Left cardiac atrium (tissue), 4 donors: Measurements from ENCODE around the gene NUDT21. TPM values are rescaled to one million over a fixed set of nuclear protein-coding genes. Genes with fewer than 3 reads are reported as not detected.

Experiments used
- ATAC-seq, 2 donors: fragments of 200-7000 bp; cut with Tn5 transposase; one replicate each; pipeline ENCODE4 v1.9.1; 2020; ENCODE audit warnings: mild to moderate bottlenecking in 2 of 2, moderate library complexity in 2 of 2
- DNase-seq: peaks from one replicate; pipeline ENCODE4 v3.0.0-alpha.2; 2020
- intact Hi-C, 2 donors: fragments of 100-400 bp; cut with DNase I; formaldehyde crosslinking; loops; one replicate each; pipeline versions ENCODE4 v1.14.1 to v1.15.1; 2022 to 2023
- total RNA-seq, 2 donors: library from RNA; stranded (reverse); fragmentation: NEBNext Ultra II Directional; extraction: Animal tissue kit (Norgen Biotek cat#: 25700); gene quantifications; one replicate each; pipeline ENCODE4 v1.2.1, GENCODE V29; 2021
- donor health status: DM: no; HTN: yes; CAD: no.
- donor health status: DM: no; HTN: yes; CAD: no; lungs with severe emphysema.
- donor health status: DM: yes; HTN: yes; CAD: no.
- donor health status: Dilated cardiomyopathy.

Gene NUDT21
- total RNA-seq, 2 donors from 2014 or later = 66.2 to 77.8 TPM

GRCh38 chr16:56466344-56466743 is 15.2 kb upstream of the NUDT21 start:
- no peak for DNase-seq
- intact Hi-C loops = no loop called here
- no peak for ATAC-seq

GRCh38 chr16:56463153-56463552 is 12.0 kb upstream of the NUDT21 start:
- no peak for DNase-seq
- intact Hi-C loops = no loop called here
- no peak for ATAC-seq

GRCh38 chr16:56462064-56462796 is 11.1 kb upstream of the NUDT21 start:
- ATAC-seq (no peak), DNase-seq (no peak)
- intact Hi-C loops = no loop called here

GRCh38 chr16:56460101-56460500 is 9.0 kb upstream of the NUDT21 start:
- ATAC-seq = no peak
- DNase-seq = no peak
- intact Hi-C loops = no loop called here

- ATAC-seq = no peak
- intact Hi-C loops = no loop called here
- no peak for DNase-seq
Observed at GRCh38 chr16:56457927-56458470, 6.9 kb upstream of the NUDT21 start.

GRCh38 chr16:56451753-56452689 is 889 bp upstream of the NUDT21 start:
- ATAC-seq = peak; percentile 51 to 64
- intact Hi-C loops = no loop called here

GRCh38 chr16:56450275-56450985 is 702 bp downstream of the NUDT21 start:
- intact Hi-C loops = no loop called here
- DNase-seq (no peak), ATAC-seq (no peak)

More at GRCh38 chr16:56451753-56452689, 889 bp upstream of the NUDT21 start:
- DNase-seq = peak; percentile 47

- intact Hi-C loops = no loop called here
- DNase-seq (no peak), ATAC-seq (no peak)
Observed at GRCh38 chr16:56448005-56448404, 3.1 kb downstream of the NUDT21 start.

GRCh38 chr16:56447286-56447685 is 3.8 kb downstream of the NUDT21 start:
- no peak for DNase-seq
- intact Hi-C loops = no loop called here
- no peak for ATAC-seq

- intact Hi-C loops = no loop called here
- ATAC-seq (peak in 1 of 2 donors; percentile 68), DNase-seq (no peak)
Observed at GRCh38 chr16:56438038-56438437, 13.1 kb downstream of the NUDT21 start.

- intact Hi-C loops = no loop called here
- ATAC-seq (peak in 1 of 2 donors; percentile 24), DNase-seq (no peak)
Observed at GRCh38 chr16:56436258-56436657, 14.9 kb downstream of the NUDT21 start.

- no peak for DNase-seq
- intact Hi-C loops = no loop called here
- ATAC-seq = no peak
Observed at GRCh38 chr16:56428091-56428490, 23.0 kb downstream of the NUDT21 start.

GRCh38 chr16:56426585-56426984 is 24.5 kb downstream of the NUDT21 start:
- intact Hi-C loops = no loop called here
- ATAC-seq (no peak), DNase-seq (no peak)

GRCh38 chr16:56425439-56425832 is 25.7 kb downstream of the NUDT21 start, which contains the start of gene AMFR:
TSS of gene AMFR (minus strand) at chr16:56425545. CDS start at chr16:56425327, 218 bp downstream.
- DNase-seq = peak; percentile 77
- intact Hi-C loops = no loop called here
- ATAC-seq = peak; percentile 96

GRCh38 chr16:56424791-56425438 is 26.2 kb downstream of the NUDT21 start:
- intact Hi-C loops = no loop called here
- ATAC-seq = peak; percentile 42 to 60

GRCh38 chr16:56424404-56424764 is 26.7 kb downstream of the NUDT21 start:
- no peak for DNase-seq

More at GRCh38 chr16:56424791-56425438, 26.2 kb downstream of the NUDT21 start:
- DNase-seq = peak; percentile 56

GRCh38 chr16:56423584-56424403 is 27.3 kb downstream of the NUDT21 start:
- ATAC-seq (no peak), DNase-seq (no peak)
- intact Hi-C loops = no loop called here

More at GRCh38 chr16:56424404-56424764, 26.7 kb downstream of the NUDT21 start:
- ATAC-seq = peak; percentile 7 to 10
- intact Hi-C loops = no loop called here

GRCh38 chr16:56422896-56423441 is 28.2 kb downstream of the NUDT21 start:
- intact Hi-C loops = no loop called here
- DNase-seq (no peak), ATAC-seq (no peak)
